Measurements from ENCODE around the gene FYTTD1. TPM values are rescaled to one million over a fixed set of nuclear protein-coding genes. Genes with fewer than 3 reads are reported as not detected.
A peak's percentile ranks its signal among the peaks of the same experiment; 100 is the strongest.

Gene FYTTD1
- total and polyA plus RNA-seq, 2 of the 4 experiments (the other 2 are of a cell fraction): 20.4 to 50.2 TPM

- Histone ChIP-seq H4K5ac (ENCODE audit: low read depth, low read length) (no peak overlapping the region), H2AFZ (replicated peaks; ENCODE audit: low read length, poor library complexity) (no peak overlapping the region), H3K14ac (replicated peaks; ENCODE audit: low read depth, low read length) (no peak overlapping the region), H3K27ac (ENCODE audit: insufficient read depth, low read length) (no peak overlapping the region), H3K4ac (ENCODE audit: low read depth, low read length) (no peak overlapping the region), H3K36me3 (ENCODE audit: control insufficient read depth, insufficient read depth, low read length) (peaks cover 6% of the 10 kb centered on the region), H3K9ac (ENCODE audit: low read depth, low read length) (no peak overlapping the region), H3K4me2 (ENCODE audit: low read depth, low read length) (no peak overlapping the region), H3K79me1 (ENCODE audit: low read depth in 1 of 2, low read length in 2 of 2) (peaks cover 11 to 40% of the 10 kb centered on the region in 2 experiments; a peak in 3 of 4 replicates), H3K27me3 (ENCODE audit: control insufficient read depth, insufficient read depth, low read length) (no peaks in the 10 kb centered on the region), H2BK120ac (ENCODE audit: low read depth, low read length) (no peak overlapping the region), H3K23ac (ENCODE audit: low read depth, low read length) (no peak overlapping the region), H4K8ac (ENCODE audit: low read depth in 2 of 2, low read length in 2 of 2) (no peak overlapping the region), H2BK20ac (ENCODE audit: low read depth, low read length) (no peak overlapping the region), H4K20me1 (ENCODE audit: insufficient read depth, low read length) (peaks cover 44% of the 10 kb centered on the region), H3K4me1 (ENCODE audit: control insufficient read depth, insufficient read depth, low read length) (peaks cover 4% of the 10 kb centered on the region), H3K4me3 (ENCODE audit: insufficient read depth, low read depth, low read length) (no peak overlapping the region), H2BK5ac (ENCODE audit: low read depth, low read length, poor library complexity, severe bottlenecking) (no peak overlapping the region), H4K91ac (ENCODE audit: insufficient read depth, low read depth, low read length) (no peak overlapping the region), H2BK15ac (ENCODE audit: low read depth, low read length) (no peak overlapping the region), H3K56ac (ENCODE audit: extremely low read depth, insufficient read depth, low read length) (no peak overlapping the region), H2AK9ac (replicated peaks; ENCODE audit: low read depth, low read length, poor library complexity) (no peak overlapping the region), H3K9me3 (ENCODE audit: control insufficient read depth, insufficient read depth, low read length) (no peaks in the 10 kb centered on the region), H3K9me1 (ENCODE audit: insufficient read depth, low read length) (peaks cover 6% of the 10 kb centered on the region; the same call in 1 of the 2 replicates), H2AK5ac (ENCODE audit: low read depth, low read length) (no peak overlapping the region), H3K18ac (ENCODE audit: low read depth, low read length) (no peak overlapping the region)
- dilution Hi-C loops (cut with HindIII; ENCODE audit: low sequenced_read_pairs, unreplicated experiment): no loop called here
- WGBS, 2 experiments (ENCODE audit: extremely low coverage in 2 of 2, insufficient read length in 1 of 2): no CpG with 5 or more reads among the region's 3 CpGs
- intact Hi-C loops (cut with micrococcal nuclease): no loop called here
- ChIA-PET POLR2A (ENCODE audit: unreplicated experiment) (no interaction called here), CTCF (no interaction called here)
- in situ Hi-C loops (cut with MboI; ENCODE audit: low sequenced_read_pairs): no loop called here
- BruUV-seq (replicated peaks): no TSS peak
- DNase-seq (no peak), ATAC-seq (ENCODE audit: low read depth) (peak; percentile 40; the same call in 1 of the 2 replicates)
- no peak for TF ChIP-seq POLR2A (IDR thresholded peaks at IDR 0.05; ENCODE audit: low read depth, low read length)
- TF ChIP-seq CTCF (conservative IDR thresholded peaks at IDR 0.05; ENCODE audit: low read depth, low read length): no peak
- TF ChIP-seq RAD21 (IDR thresholded peaks at IDR 0.05; ENCODE audit: low read length): no peak
- TF ChIP-seq USF2 (IDR thresholded peaks at IDR 0.05; ENCODE audit: low read depth, low read length): no peak
- no peak for TF ChIP-seq FOS (IDR thresholded peaks at IDR 0.05; ENCODE audit: low read depth, low read length)
- no peak for TF ChIP-seq MXI1 (IDR thresholded peaks at IDR 0.05; ENCODE audit: borderline replicate concordance, low read depth, low read length)
- TF ChIP-seq CEBPB (IDR thresholded peaks at IDR 0.05; ENCODE audit: low read depth, low read length): no peak
- no peak for TF ChIP-seq ELK1 (IDR thresholded peaks at IDR 0.05; ENCODE audit: borderline replicate concordance, low read depth, low read length)
Observed at GRCh38 chr3:197756704-197757103, 7.0 kb downstream of the FYTTD1 start.
